IMR-90 (cell line): ENCODE measurements around the gene ONECUT1. TPM values are rescaled to one million over a fixed set of nuclear protein-coding genes. Genes with fewer than 3 reads are reported as not detected.

Source experiments
- ATAC-seq: fragments of 200-7000 bp; cut with Tn5 transposase; 2 replicates; pipeline ENCODE4 v1.9.1; 2020; ENCODE audit warnings: low read depth, mild to moderate bottlenecking, moderate library complexity
- BruUV-seq: library from RNA; stranded (reverse); fragments of 400-500 nt; replicated peaks from 2 replicates; lab custom pipeline; 2021; lab: Mats Ljungman, UMichigan
- CTCF ChIA-PET: fragments of 300-600 bp; formaldehyde crosslinking; extraction: SDS; loops from one replicate; lab custom pipeline; 2021; ENCODE audit warnings: antibody characterized with exemption; lab: Yijun Ruan, JAX
- POLR2A ChIA-PET: fragments of 300-600 bp; sonication (Branson Sonifier 250); formaldehyde crosslinking; loops from one replicate; lab custom pipeline; 2022; ENCODE audit warnings: antibody characterized with exemption; ENCODE audit not compliant: unreplicated experiment; lab: Charles Lee
- DNase-seq: peaks from one replicate; pipeline ENCODE4 v3.0.0; 2013
- H2AFZ ChIP-seq: replicated peaks from 2 replicates; pipeline ENCODE3; 2013; ENCODE audit warnings: low read length, mild to moderate bottlenecking; ENCODE audit not compliant: poor library complexity
- H2AK5ac ChIP-seq: 2 replicates; pipeline ENCODE4 v1.6.1; 2013; ENCODE audit warnings: low read depth, low read length, inconsistent platforms
- H2AK9ac ChIP-seq: replicated peaks from 2 replicates; pipeline ENCODE3; 2013; ENCODE audit warnings: mild to moderate bottlenecking, low read depth, low read length, moderate library complexity; ENCODE audit not compliant: poor library complexity
- H2BK120ac ChIP-seq: 2 replicates; pipeline ENCODE4 v1.6.1; 2013; ENCODE audit warnings: low read depth, low read length, inconsistent platforms
- H2BK15ac ChIP-seq: 3 replicates; pipeline ENCODE4 v1.6.1; 2013; ENCODE audit warnings: low read depth, low read length, inconsistent platforms
- H2BK20ac ChIP-seq: 2 replicates; pipeline ENCODE4 v1.6.1; 2013; ENCODE audit warnings: low read depth, mild to moderate bottlenecking, inconsistent platforms, low read length, moderate library complexity
- H2BK5ac ChIP-seq: 2 replicates; pipeline ENCODE4 v1.6.1; 2013; ENCODE audit warnings: mild to moderate bottlenecking, low read depth, low read length, inconsistent platforms; ENCODE audit not compliant: poor library complexity, severe bottlenecking
- H3K14ac ChIP-seq: replicated peaks from 2 replicates; pipeline ENCODE4 v1.6.1; 2013; ENCODE audit warnings: low read depth, low read length, inconsistent platforms
- H3K18ac ChIP-seq: 2 replicates; pipeline ENCODE4 v1.6.1; 2013; ENCODE audit warnings: low read depth, low read length, control low read depth
- H3K23ac ChIP-seq: 2 replicates; pipeline ENCODE4 v1.6.1; 2013; ENCODE audit warnings: low read depth, low read length, inconsistent platforms
- H3K27ac ChIP-seq: 2 replicates; pipeline ENCODE4 v1.5.1; 2013; ENCODE audit warnings: mild to moderate bottlenecking, control low read depth, low read length; ENCODE audit not compliant: insufficient read depth
- H3K27me3 ChIP-seq: 2 replicates; pipeline ENCODE4 v1.6.1; 2013; ENCODE audit warnings: low read length; ENCODE audit not compliant: control insufficient read depth, insufficient read depth
- H3K36me3 ChIP-seq: 2 replicates; pipeline ENCODE4 v1.6.1; 2013; ENCODE audit warnings: low read length, mixed read lengths; ENCODE audit not compliant: control insufficient read depth, insufficient read depth
- H3K4ac ChIP-seq: 2 replicates; pipeline ENCODE4 v1.6.1; 2013; ENCODE audit warnings: low read depth, low read length, inconsistent platforms
- H3K4me1 ChIP-seq: 2 replicates; pipeline ENCODE4 v1.6.1; 2013; ENCODE audit warnings: low read length, mixed read lengths; ENCODE audit not compliant: control insufficient read depth, insufficient read depth
- H3K4me2 ChIP-seq: 2 replicates; pipeline ENCODE4 v1.6.1; 2013; ENCODE audit warnings: low read depth, mild to moderate bottlenecking, control low read depth, low read length, moderate library complexity
- H3K4me3 ChIP-seq: 2 replicates; pipeline ENCODE4 v1.5.1; 2013; ENCODE audit warnings: low read depth, mild to moderate bottlenecking, control low read depth, low read length, moderate library complexity; ENCODE audit not compliant: insufficient read depth
- H3K56ac ChIP-seq: 2 replicates; pipeline ENCODE4 v1.6.1; 2013; ENCODE audit warnings: low read length, inconsistent platforms; ENCODE audit not compliant: insufficient read depth; ENCODE audit errors: extremely low read depth
- H3K79me1 ChIP-seq, 2 experiments: 2 replicates each; pipeline ENCODE4 v1.6.1; 2013; ENCODE audit warnings: low read length in 2 of 2, inconsistent platforms in 1 of 2, low read depth in 1 of 2
- H3K9ac ChIP-seq: 2 replicates; pipeline ENCODE4 v1.6.1; 2013; ENCODE audit warnings: low read depth, low read length, control low read depth
- H3K9me1 ChIP-seq: 2 replicates; pipeline ENCODE4 v1.6.1; 2013; ENCODE audit warnings: low read length, inconsistent platforms; ENCODE audit not compliant: insufficient read depth
- H3K9me3 ChIP-seq: 2 replicates; pipeline ENCODE4 v1.6.1; 2013; ENCODE audit warnings: low read length; ENCODE audit not compliant: control insufficient read depth, insufficient read depth
- H4K20me1 ChIP-seq: 2 replicates; pipeline ENCODE4 v1.6.1; 2013; ENCODE audit warnings: low read length, inconsistent platforms; ENCODE audit not compliant: insufficient read depth
- H4K5ac ChIP-seq: 2 replicates; pipeline ENCODE4 v1.6.1; 2013; ENCODE audit warnings: mild to moderate bottlenecking, low read depth, low read length, control low read depth
- H4K8ac ChIP-seq, 2 experiments: 2 replicates each; pipeline ENCODE4 v1.6.1; 2013; ENCODE audit warnings: low read depth in 2 of 2, low read length in 2 of 2, control low read depth in 1 of 2, inconsistent platforms in 1 of 2
- H4K91ac ChIP-seq: 2 replicates; pipeline ENCODE4 v1.6.1; 2013; ENCODE audit warnings: low read depth, low read length, inconsistent platforms; ENCODE audit not compliant: insufficient read depth
- BHLHE40 ChIP-seq: fragments of 150-350 bp; IDR thresholded peaks from 2 replicates; pipeline ENCODE4 v1.6.1; 2016; ENCODE audit warnings: mild to moderate bottlenecking, low read depth, low read length
- CEBPB ChIP-seq: IDR thresholded peaks from 2 replicates; pipeline ENCODE4 v1.6.1; 2012; ENCODE audit warnings: low read depth, low read length, improper control_type of control experiment
- CHD1 ChIP-seq: IDR thresholded peaks from 2 replicates; pipeline ENCODE4 v1.6.1; 2012; ENCODE audit warnings: low read depth, low read length, improper control_type of control experiment
- CTCF ChIP-seq: conservative IDR thresholded peaks from 2 replicates; pipeline ENCODE4 v1.5.1; 2012; ENCODE audit warnings: mild to moderate bottlenecking, low read depth, low read length, improper control_type of control experiment
- ELK1 ChIP-seq: fragments of 150-350 bp; IDR thresholded peaks from 2 replicates; pipeline ENCODE4 v1.6.1; 2016; ENCODE audit warnings: low read depth, mild to moderate bottlenecking, low read length, moderate library complexity, borderline replicate concordance
- FOS ChIP-seq: fragments of 150-350 bp; IDR thresholded peaks from 2 replicates; pipeline ENCODE4 v1.6.1; 2016; ENCODE audit warnings: low read depth, low read length
- MAFK ChIP-seq: IDR thresholded peaks from 2 replicates; pipeline ENCODE4 v1.6.1; 2012; ENCODE audit warnings: low read depth, low read length, improper control_type of control experiment
- MAZ ChIP-seq: IDR thresholded peaks from 2 replicates; pipeline ENCODE4 v1.6.1; 2012; ENCODE audit warnings: low read depth, mild to moderate bottlenecking, low read length, improper control_type of control experiment, moderate library complexity, borderline replicate concordance
- MXI1 ChIP-seq: IDR thresholded peaks from 2 replicates; pipeline ENCODE4 v1.6.1; 2012; ENCODE audit warnings: low read depth, mild to moderate bottlenecking, low read length, moderate library complexity, borderline replicate concordance
- NFE2L2 ChIP-seq: fragments of 150-350 bp; IDR thresholded peaks from 2 replicates; pipeline ENCODE4 v1.6.1; 2016; ENCODE audit warnings: low read depth, mild to moderate bottlenecking, low read length
- POLR2A ChIP-seq: IDR thresholded peaks from 2 replicates; pipeline ENCODE4 v1.6.1; 2012; ENCODE audit warnings: mild to moderate bottlenecking, low read depth, low read length
- RAD21 ChIP-seq: IDR thresholded peaks from 2 replicates; pipeline ENCODE4 v1.6.1; 2012; ENCODE audit warnings: low read length, improper control_type of control experiment
- RCOR1 ChIP-seq: IDR thresholded peaks from 2 replicates; pipeline ENCODE4 v1.6.1; 2012; ENCODE audit warnings: mild to moderate bottlenecking, low read length, improper control_type of control experiment; ENCODE audit not compliant: insufficient replicate concordance
- RFX5 ChIP-seq: IDR thresholded peaks from 2 replicates; pipeline ENCODE4 v1.8.0; 2012; ENCODE audit warnings: low read depth, mild to moderate bottlenecking, low read length, moderate library complexity
- SMC3 ChIP-seq: fragments of 150-350 bp; IDR thresholded peaks from 2 replicates; pipeline ENCODE4 v1.6.1; 2016; ENCODE audit warnings: low read depth, mild to moderate bottlenecking, antibody characterized with exemption, low read length, moderate library complexity
- USF2 ChIP-seq: fragments of 150-350 bp; IDR thresholded peaks from 2 replicates; pipeline ENCODE4 v1.6.1; 2017; ENCODE audit warnings: mild to moderate bottlenecking, antibody characterized with exemption, low read length, low read depth
- WGBS, 2 experiments: methylation state at CpG; one replicate each; pipeline versions ENCODE4 v1.1.5 to v1.1.7; 2013; ENCODE audit warnings: missing lambda C conversion rate in 2 of 2; ENCODE audit not compliant: insufficient read length in 1 of 2; ENCODE audit errors: extremely low coverage in 2 of 2; 5-methylcytosine and 5-hydroxymethylcytosine counted together
- dilution Hi-C: fragments of 300-500 bp; cut with HindIII; formaldehyde crosslinking; loops from one replicate; pipeline ENCODE4 v1.14.3; 2018; ENCODE audit warnings: low sequenced_read_pairs; ENCODE audit not compliant: unreplicated experiment
- in situ Hi-C: fragments of 300-500 bp; cut with MboI; formaldehyde crosslinking; loops from 3 replicates; pipeline ENCODE4 v1.14.3; 2019; ENCODE audit warnings: low sequenced_read_pairs, inconsistent platforms, mixed read lengths
- intact Hi-C: fragments of 100-400 bp; cut with micrococcal nuclease; formaldehyde crosslinking; loops from 2 replicates; pipeline ENCODE4 v1.10.0; 2022
- polyA plus RNA-seq, 3 experiments: library from polyadenylated mRNA; depleted of rRNA; stranded (reverse); fragments of >200 nt; gene quantifications; 2 replicates each; pipeline ENCODE4 v1.2.3, GENCODE V29; 2012; ENCODE audit warnings: low replicate concordance in 1 of 3
- total RNA-seq: library from RNA; depleted of rRNA; stranded (reverse); fragments of >200 nt; gene quantifications from 2 replicates; pipeline ENCODE4 v1.2.3, GENCODE V29; 2012

Gene ONECUT1
- total and polyA plus RNA-seq, 2 of the 4 experiments (the other 2 are of a cell fraction) = not detected

GRCh38 chr15:52819253-52819652 lies 29.1 kb upstream of the ONECUT1 start:
- no peak overlapping the region for H4K8ac ChIP-seq
- no peak overlapping the region for H3K56ac ChIP-seq
- no peak for DNase-seq
- no peaks in the 10 kb centered on the region for H4K20me1 ChIP-seq
- H3K14ac ChIP-seq = no peak overlapping the region
- H3K9me1 ChIP-seq = no peaks in the 10 kb centered on the region
- TF ChIP-seq CTCF (no peak), ELK1 (no peak), CHD1 (no peak), RCOR1 (no peak), RAD21 (no peak), USF2 (no peak), SMC3 (no peak), MAFK (no peak), RFX5 (no peak), MAZ (no peak), POLR2A (no peak), FOS (no peak), MXI1 (no peak), CEBPB (no peak), NFE2L2 (no peak), BHLHE40 (no peak)
- H3K4me2 ChIP-seq = no peak overlapping the region
- H3K79me1 ChIP-seq = no peaks in the 10 kb centered on the region
- intact Hi-C loops = no loop called here
- no peak for ATAC-seq
- H2BK5ac ChIP-seq = no peak overlapping the region
- no peak overlapping the region for H4K91ac ChIP-seq
- H3K9ac ChIP-seq = no peak overlapping the region
- no peaks in the 10 kb centered on the region for H3K4me1 ChIP-seq
- POLR2A ChIA-PET = no interaction called here
- BruUV-seq = no TSS peak
- H3K23ac ChIP-seq = no peak overlapping the region
- no peaks in the 10 kb centered on the region for H3K36me3 ChIP-seq
- H2AK5ac ChIP-seq = no peak overlapping the region
- no CpG with 5 or more reads among the region's 4 CpGs for WGBS, 2 experiments
- H2BK15ac ChIP-seq = no peak overlapping the region
- H3K9me3 ChIP-seq = no peaks in the 10 kb centered on the region
- no peak overlapping the region for H3K4me3 ChIP-seq
- H3K27me3 ChIP-seq = no peaks in the 10 kb centered on the region
- H3K18ac ChIP-seq = no peak overlapping the region
- dilution Hi-C loops = no loop called here
- H2BK20ac ChIP-seq = no peak overlapping the region
- CTCF ChIA-PET = no interaction called here
- no peak overlapping the region for H2AK9ac ChIP-seq
- no peak overlapping the region for H3K4ac ChIP-seq
- no peak overlapping the region for H2BK120ac ChIP-seq
- in situ Hi-C loops = no loop called here
- H3K27ac ChIP-seq = no peak overlapping the region
- H2AFZ ChIP-seq = no peak overlapping the region
- H4K5ac ChIP-seq = no peak overlapping the region
